Tibial artery (tissue), 4 donors: ENCODE measurements around the gene CHCHD1.
A peak's percentile ranks its signal among the peaks of the same experiment; 100 is the strongest.

Experiments
- DNase-seq, 2 donors: peaks; one replicate each; pipeline ENCODE4 v3.0.0-alpha.2; 2019
- H3K27ac ChIP-seq, 2 donors: fragments of 200-600 bp; sonication (generic) in 1 of 2; 1 replicate in 1 of 2; 2 replicates in 1 of 2; pipeline ENCODE4 v1.5.1; 2018 to 2019; ENCODE audit warnings: mild to moderate bottlenecking in 1 of 2
- H3K27me3 ChIP-seq, 2 donors: fragments of 200-600 bp; sonication (generic) in 1 of 2; one replicate each; pipeline versions ENCODE4 v1.5.1 to v1.6.0; 2016 to 2019
- H3K36me3 ChIP-seq, 3 donors: fragments of 200-600 bp; sonication (generic) in 2 of 3; one replicate each; pipeline ENCODE4 v1.5.1; 2016 to 2019; ENCODE audit warnings: mild to moderate bottlenecking in 2 of 3
- H3K4me1 ChIP-seq, 4 donors: fragments of 200-600 bp; sonication (generic) in 2 of 4; 1 replicate in 3 of 4; 2 replicates in 1 of 4; pipeline ENCODE4 v1.5.1; 2016 to 2019
- H3K4me3 ChIP-seq, 2 donors: fragments of 200-600 bp; sonication (generic) in 1 of 2; 1 replicate in 1 of 2; 2 replicates in 1 of 2; pipeline ENCODE4 v1.5.1; 2018 to 2019; ENCODE audit warnings: mild to moderate bottlenecking in 2 of 2
- H3K9me3 ChIP-seq, 3 donors: fragments of 200-600 bp; sonication (generic) in 1 of 3; one replicate each; pipeline ENCODE4 v1.5.1; 2016 to 2019
- intact Hi-C: fragments of 100-400 bp; cut with DNase I; formaldehyde crosslinking; loops from one replicate; pipeline ENCODE4 v1.15.0; 2023; ENCODE audit warnings: low total_unique reads
- TF ChIP-seq, protein P1 (sequence below), 2 experiments: fragments of 200-600 bp in 1 of 2; fragments of 450-650 bp in 1 of 2; IDR thresholded peaks; one replicate each; pipeline ENCODE4 v1.5.1; 2017 to 2019; ENCODE audit warnings: antibody characterized with exemption in 2 of 2, mild to moderate bottlenecking in 1 of 2, moderate library complexity in 1 of 2

The CHCHD1 gene

DNA sequence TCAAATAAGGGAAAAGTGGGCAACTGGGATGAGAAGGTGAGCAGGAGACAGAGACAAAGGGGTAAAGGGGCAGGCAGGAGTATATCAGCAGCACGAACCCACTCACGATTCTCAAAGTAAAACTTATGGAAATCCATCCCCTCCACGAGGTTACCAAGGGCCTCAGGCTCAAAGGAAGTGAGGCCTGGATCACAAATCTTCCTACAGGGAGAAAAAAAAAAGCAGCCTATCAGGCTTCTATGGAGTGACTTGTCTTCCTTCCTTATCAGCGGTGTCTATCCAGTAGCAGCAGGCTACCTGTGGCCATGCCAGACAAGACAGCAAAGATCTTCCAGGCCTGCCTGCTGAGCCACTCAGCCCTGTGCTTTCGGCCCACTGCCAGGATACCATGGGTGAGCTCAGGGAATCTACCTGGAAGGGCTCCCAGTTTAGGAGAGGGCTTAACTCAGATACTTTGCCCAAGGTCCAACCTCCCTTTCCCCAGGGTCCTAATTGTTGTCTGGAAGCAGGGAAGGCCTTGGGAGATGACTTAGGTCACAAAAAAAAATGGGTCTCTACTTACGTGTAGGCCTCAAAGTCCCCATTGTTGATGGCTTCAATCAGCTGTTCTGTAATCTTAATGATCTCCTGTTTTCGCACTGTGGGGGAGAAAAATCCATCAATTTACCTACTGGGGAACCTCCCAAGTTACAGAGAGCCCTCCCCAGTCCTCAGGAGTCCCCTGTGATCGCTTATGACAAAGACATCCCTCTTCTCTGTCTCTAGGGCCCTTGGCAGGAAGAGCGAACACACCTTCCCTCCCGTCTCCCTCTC lies 35.3 kb downstream of the CHCHD1 start:
- Histone ChIP-seq H3K36me3 (peaks cover 70 to 84% (median 73%) of the 10 kb centered on the region in 3 donors), H3K4me1 (peaks cover 0 to 13% (median 6%) of the 10 kb centered on the region in 4 donors), H3K4me3 (no peak overlapping the region), H3K9me3 (no peaks in the 10 kb centered on the region), H3K27ac (peak overlapping the region in 1 of 2 donors; percentile 43), H3K27me3 (no peaks in the 10 kb centered on the region)
- TF ChIP-seq, protein P1, sequence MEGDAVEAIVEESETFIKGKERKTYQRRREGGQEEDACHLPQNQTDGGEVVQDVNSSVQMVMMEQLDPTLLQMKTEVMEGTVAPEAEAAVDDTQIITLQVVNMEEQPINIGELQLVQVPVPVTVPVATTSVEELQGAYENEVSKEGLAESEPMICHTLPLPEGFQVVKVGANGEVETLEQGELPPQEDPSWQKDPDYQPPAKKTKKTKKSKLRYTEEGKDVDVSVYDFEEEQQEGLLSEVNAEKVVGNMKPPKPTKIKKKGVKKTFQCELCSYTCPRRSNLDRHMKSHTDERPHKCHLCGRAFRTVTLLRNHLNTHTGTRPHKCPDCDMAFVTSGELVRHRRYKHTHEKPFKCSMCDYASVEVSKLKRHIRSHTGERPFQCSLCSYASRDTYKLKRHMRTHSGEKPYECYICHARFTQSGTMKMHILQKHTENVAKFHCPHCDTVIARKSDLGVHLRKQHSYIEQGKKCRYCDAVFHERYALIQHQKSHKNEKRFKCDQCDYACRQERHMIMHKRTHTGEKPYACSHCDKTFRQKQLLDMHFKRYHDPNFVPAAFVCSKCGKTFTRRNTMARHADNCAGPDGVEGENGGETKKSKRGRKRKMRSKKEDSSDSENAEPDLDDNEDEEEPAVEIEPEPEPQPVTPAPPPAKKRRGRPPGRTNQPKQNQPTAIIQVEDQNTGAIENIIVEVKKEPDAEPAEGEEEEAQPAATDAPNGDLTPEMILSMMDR (IDR thresholded peaks at IDR 0.05), result no peak
- DNase-seq, result no peak
- intact Hi-C loops, result no loop called here

DNA sequence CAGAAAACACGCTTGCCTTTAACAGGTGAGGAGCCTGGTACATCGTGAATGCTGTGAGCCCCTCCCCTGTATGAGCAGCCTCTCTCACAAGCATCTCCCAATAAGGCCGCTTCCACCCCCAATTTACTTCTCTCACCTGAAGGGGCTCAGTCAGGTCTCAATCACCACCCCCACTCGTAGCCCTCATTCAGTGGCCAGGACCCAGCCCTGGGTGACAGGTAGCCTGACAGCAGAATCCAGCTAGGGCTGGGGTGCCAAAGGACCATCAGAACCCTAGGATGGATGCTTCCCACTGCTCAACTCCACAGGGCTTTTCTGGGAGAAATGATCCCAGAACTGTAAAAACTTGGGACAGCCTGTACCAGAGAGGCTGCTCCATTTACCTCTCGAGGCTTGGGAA lies 36.0 kb downstream of the CHCHD1 start:
- no peaks in the 10 kb centered on the region for H3K27me3 ChIP-seq
- no peak overlapping the region for H3K4me3 ChIP-seq
- TF ChIP-seq, protein P1 (IDR thresholded peaks at IDR 0.05), result no peak
- no peak for DNase-seq
- H3K4me1 ChIP-seq, result peaks cover 0 to 13% (median 6%) of the 10 kb centered on the region in 4 donors
- H3K27ac ChIP-seq, result peak overlapping the region in 1 of 2 donors; percentile 19
- H3K36me3 ChIP-seq, result peaks cover 70 to 87% (median 79%) of the 10 kb centered on the region in 3 donors
- intact Hi-C loops, result no loop called here
- H3K9me3 ChIP-seq, result no peaks in the 10 kb centered on the region

DNA sequence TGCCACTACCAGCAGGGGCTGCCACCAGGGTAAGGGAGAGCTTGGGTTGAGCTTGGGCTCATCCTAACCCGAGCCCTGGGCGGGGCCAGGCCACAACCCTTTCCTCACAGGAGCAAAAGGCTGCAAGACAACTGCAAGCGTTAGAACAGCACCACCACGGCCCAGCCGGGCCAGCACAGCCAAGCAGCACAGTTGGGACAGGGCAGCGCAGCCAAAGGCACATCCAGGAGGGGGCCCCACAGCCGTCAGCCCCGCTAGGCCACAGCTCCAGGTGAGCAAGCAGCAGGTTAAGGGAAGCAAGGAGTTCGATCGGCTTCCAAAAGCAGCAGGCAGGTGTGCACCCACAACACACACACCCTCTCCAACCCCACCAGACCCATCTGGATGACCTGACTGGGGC lies 36.6 kb downstream of the CHCHD1 start:
- Histone ChIP-seq H3K9me3 (no peaks in the 10 kb centered on the region), H3K4me3 (no peak overlapping the region), H3K4me1 (peaks cover 0 to 13% (median 6%) of the 10 kb centered on the region in 4 donors), H3K27me3 (no peaks in the 10 kb centered on the region), H3K27ac (peak overlapping the region in 1 of 2 donors; percentile 19), H3K36me3 (peaks cover 75 to 87% (median 80%) of the 10 kb centered on the region in 3 donors)
- TF ChIP-seq, protein P1 (IDR thresholded peaks at IDR 0.05), result no peak
- intact Hi-C loops, result no loop called here
- DNase-seq, result no peak

DNA sequence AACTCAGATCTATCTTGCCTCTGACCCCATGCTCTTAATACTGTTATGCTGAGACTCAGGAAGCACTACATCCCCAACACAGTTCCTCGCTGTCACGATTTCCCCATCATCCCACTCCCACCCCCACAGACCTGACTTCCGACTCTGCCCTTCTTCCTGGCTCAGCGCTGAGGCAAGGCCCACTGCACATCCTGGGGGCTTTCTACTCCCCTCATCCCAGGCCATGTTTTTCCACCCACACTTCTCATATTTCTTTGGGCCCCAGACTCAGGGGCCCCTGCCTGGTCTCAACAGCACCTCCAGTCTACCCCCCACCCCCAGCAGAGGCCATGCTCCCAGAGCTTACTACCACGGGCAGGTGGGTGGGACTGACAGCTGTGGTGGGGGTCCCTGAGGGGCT lies 37.2 kb downstream of the CHCHD1 start:
- Histone ChIP-seq H3K4me3 (no peak overlapping the region), H3K9me3 (no peaks in the 10 kb centered on the region), H3K4me1 (peaks cover 0 to 13% (median 6%) of the 10 kb centered on the region in 4 donors), H3K27me3 (no peaks in the 10 kb centered on the region), H3K27ac (peak overlapping the region; percentile 56 to 62), H3K36me3 (peaks cover 79 to 87% (median 80%) of the 10 kb centered on the region in 3 donors)
- TF ChIP-seq, protein P1 (IDR thresholded peaks at IDR 0.05), result no peak
- intact Hi-C loops, result no loop called here
- no peak for DNase-seq

DNA sequence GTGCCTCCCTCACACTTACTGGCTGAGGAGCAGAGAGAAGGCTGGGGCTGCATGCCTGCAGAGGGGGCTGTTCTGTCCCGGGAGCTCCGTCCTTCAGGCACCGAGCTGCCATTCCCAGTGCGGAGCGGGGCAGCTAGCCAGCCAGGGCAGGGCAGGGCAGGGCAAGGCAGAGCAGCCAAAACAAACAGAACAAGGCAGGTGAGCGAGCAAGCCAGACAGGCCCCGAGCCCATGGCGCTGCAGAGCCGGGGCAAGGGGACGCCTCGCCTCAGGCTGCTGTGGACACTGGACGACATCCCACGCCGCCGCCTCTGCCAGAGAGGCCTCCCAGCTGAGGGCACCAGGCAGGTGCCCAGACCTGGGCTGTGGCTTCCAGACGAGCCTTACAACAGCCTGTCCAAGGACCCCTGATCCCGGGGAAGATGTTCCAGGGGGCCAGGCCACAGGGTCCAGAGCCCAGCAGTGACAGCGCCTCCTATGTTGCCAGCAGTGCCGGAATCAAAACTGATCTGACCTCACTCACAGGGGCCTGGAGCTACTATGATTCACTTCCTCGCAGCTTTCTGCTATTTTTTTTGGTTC lies 37.8 kb downstream of the CHCHD1 start:
- H3K27me3 ChIP-seq, result no peaks in the 10 kb centered on the region
- peaks cover 79 to 87% (median 80%) of the 10 kb centered on the region in 3 donors for H3K36me3 ChIP-seq
- H3K4me1 ChIP-seq, result peaks cover 0 to 13% (median 6%) of the 10 kb centered on the region in 4 donors
- TF ChIP-seq, protein P1 (IDR thresholded peaks at IDR 0.05), result no peak
- no peak for DNase-seq
- H3K27ac ChIP-seq, result peak overlapping the region; percentile 56 to 62
- intact Hi-C loops, result no loop called here
- H3K9me3 ChIP-seq, result no peaks in the 10 kb centered on the region
- no peak overlapping the region for H3K4me3 ChIP-seq
